Endothelial cell of umbilical vein (primary cell): ENCODE data around the gene TKT. TPM values are rescaled to one million over a fixed set of nuclear protein-coding genes. Genes with fewer than 3 reads are reported as not detected.

Source experiments
- BruUV-seq: library from RNA; stranded (reverse); fragments of 400-500 nt; replicated peaks from 2 replicates; lab custom pipeline; 2021; lab: Mats Ljungman, UMichigan
- CTCF ChIA-PET: fragments of 300-600, 350-600 bp; sonication (Branson Sonifier 250); formaldehyde crosslinking; loops from one replicate; lab custom pipeline; 2021; ENCODE audit warnings: antibody characterized with exemption, inconsistent platforms; lab: Charles Lee
- POLR2A ChIA-PET: fragments of 300-600, 350-600 bp; sonication (Branson Sonifier 250); formaldehyde crosslinking; loops from one replicate; lab custom pipeline; 2021; ENCODE audit warnings: antibody characterized with exemption, inconsistent platforms; lab: Charles Lee
- DNase-seq: peaks from one replicate; pipeline ENCODE4 v3.0.0-alpha.2; 2011; ENCODE audit warnings: low read depth, low spot score
- FAIRE-seq: peaks from 2 replicates; lab custom pipeline; 2011; peaks lifted over from hg19 to GRCh38; lab: Jason Lieb, UNC
- H2AFZ ChIP-seq: 2 replicates; pipeline ENCODE4 v1.6.0; 2012; ENCODE audit warnings: low read depth, low read length, control low read depth, inconsistent platforms
- H3K27ac ChIP-seq: 2 replicates; pipeline ENCODE4 v1.5.1; 2011; ENCODE audit warnings: low read depth, mild to moderate bottlenecking, control low read depth, low read length, moderate library complexity; ENCODE audit not compliant: insufficient read depth
- H3K27me3 ChIP-seq, 2 experiments: 2 replicates each; pipeline versions ENCODE4 v1.6.0 to v1.6.1; 2011; ENCODE audit warnings: low read length in 2 of 2, mixed read lengths in 1 of 2; ENCODE audit not compliant: control insufficient read depth in 2 of 2, insufficient read depth in 2 of 2
- H3K36me3 ChIP-seq, 2 experiments: 2 replicates in 1 of 2; 3 replicates in 1 of 2; pipeline ENCODE4 v1.5.1; 2011; ENCODE audit warnings: low read length in 2 of 2, mild to moderate bottlenecking in 1 of 2, moderate library complexity in 1 of 2; ENCODE audit not compliant: control insufficient read depth in 2 of 2, insufficient read depth in 2 of 2; ENCODE audit errors: extremely low read depth in 1 of 2
- H3K4me1 ChIP-seq: 3 replicates; pipeline ENCODE4 v1.5.1; 2011; ENCODE audit warnings: mild to moderate bottlenecking, low read length; ENCODE audit not compliant: control insufficient read depth, insufficient read depth; ENCODE audit errors: extremely low read depth
- H3K4me2 ChIP-seq: 2 replicates; pipeline ENCODE4 v1.6.1; 2011; ENCODE audit warnings: low read length, control low read depth, mixed read lengths; ENCODE audit not compliant: insufficient read depth
- H3K4me3 ChIP-seq, 3 experiments: fragments of 200-600 bp in 1 of 3; sonication (generic), shearing (Covaris generic) in 1 of 3; replicated peaks in 1 of 3; 2 replicates each; pipeline ENCODE4 v1.5.1; 2011 to 2016; ENCODE audit warnings: control low read depth in 3 of 3, low read length in 3 of 3, mild to moderate bottlenecking in 2 of 3, inconsistent platforms in 1 of 3, low read depth in 1 of 3, moderate library complexity in 1 of 3; ENCODE audit not compliant: insufficient read depth in 1 of 3
- H3K79me2 ChIP-seq: 2 replicates; pipeline ENCODE4 v1.6.0; 2012; ENCODE audit warnings: low read length, inconsistent platforms; ENCODE audit not compliant: control insufficient read depth, insufficient read depth
- H3K9ac ChIP-seq: replicated peaks from 2 replicates; pipeline ENCODE3; 2011; ENCODE audit warnings: low read length, control low read depth; ENCODE audit not compliant: insufficient read depth; ENCODE audit errors: extremely low read depth
- H3K9me1 ChIP-seq: replicated peaks from 3 replicates; pipeline ENCODE4 v1.6.0; 2011; ENCODE audit warnings: mild to moderate bottlenecking, low read length; ENCODE audit not compliant: control insufficient read depth, insufficient read depth; ENCODE audit errors: extremely low read depth
- H3K9me3 ChIP-seq: replicated peaks from 2 replicates; pipeline ENCODE4 v1.5.1; 2012; ENCODE audit warnings: low read length, inconsistent platforms; ENCODE audit not compliant: control insufficient read depth, insufficient read depth
- H4K20me1 ChIP-seq: replicated peaks from 2 replicates; pipeline ENCODE3; 2011; ENCODE audit warnings: mild to moderate bottlenecking, low read length; ENCODE audit not compliant: control insufficient read depth, insufficient read depth; ENCODE audit errors: extremely low read depth
- CTCF ChIP-seq, 2 donors: IDR thresholded peaks; 1 replicate in 1 of 2; 2 replicates in 1 of 2; pipeline ENCODE4 v1.5.1; 2011; ENCODE audit warnings: low read length in 2 of 2, mild to moderate bottlenecking in 2 of 2, moderate library complexity in 2 of 2, control low read depth in 1 of 2, inconsistent platforms in 1 of 2, low read depth in 1 of 2; ENCODE audit not compliant: insufficient read depth in 1 of 2; ENCODE audit errors: extremely low read depth in 1 of 2
- EZH2 ChIP-seq: IDR thresholded peaks from 2 replicates; pipeline ENCODE4 v1.6.1; 2012; ENCODE audit warnings: borderline replicate concordance, low read depth, mild to moderate bottlenecking, moderate library complexity, low read length, inconsistent platforms; ENCODE audit not compliant: severe bottlenecking
- FOS ChIP-seq: IDR thresholded peaks from 2 replicates; pipeline ENCODE4 v1.6.1; 2011; ENCODE audit warnings: mild to moderate bottlenecking, low read length, moderate library complexity, borderline replicate concordance; ENCODE audit not compliant: insufficient read depth
- GATA2 ChIP-seq: IDR thresholded peaks from 2 replicates; pipeline ENCODE4 v1.7.0; 2011; ENCODE audit warnings: low read depth, mild to moderate bottlenecking, moderate library complexity, mixed read lengths, low read length; ENCODE audit not compliant: insufficient read length, insufficient read depth
- JUN ChIP-seq: IDR thresholded peaks from 2 replicates; pipeline ENCODE4 v1.6.1; 2011; ENCODE audit warnings: borderline replicate concordance, low read depth; ENCODE audit not compliant: insufficient read length, insufficient read depth
- MAX ChIP-seq: IDR thresholded peaks from 2 replicates; pipeline ENCODE4 v1.6.1; 2011; ENCODE audit not compliant: insufficient read depth, insufficient read length
- MYC ChIP-seq: IDR thresholded peaks from one replicate; pipeline ENCODE4 v1.6.1; 2011; ENCODE audit warnings: mild to moderate bottlenecking, low read depth, low read length
- POLR2A ChIP-seq: IDR thresholded peaks from 2 replicates; pipeline ENCODE4 v1.6.1; 2012; ENCODE audit warnings: low read depth, mild to moderate bottlenecking, control low read depth, low read length
- POLR2AphosphoS5 ChIP-seq: IDR thresholded peaks from 2 replicates; pipeline ENCODE4 v1.6.1; 2012; ENCODE audit warnings: low read depth, mild to moderate bottlenecking, control low read depth, low read length, moderate library complexity; ENCODE audit not compliant: insufficient read depth
- dilution Hi-C: fragments of 300-500 bp; cut with MboI; formaldehyde crosslinking; loops from one replicate; pipeline ENCODE4 v1.15.0; 2019; ENCODE audit warnings: low sequenced_read_pairs; ENCODE audit not compliant: extremely low pct_ligation_motif_present
- intact Hi-C: fragments of 100-400 bp; cut with micrococcal nuclease; formaldehyde crosslinking; loops from one replicate; pipeline ENCODE4 v1.10.0; 2022
- polyA plus RNA-seq, 4 experiments: library from polyadenylated mRNA; depleted of rRNA in 3 of 4; stranded (reverse) in 3 of 4; unstranded in 1 of 4; fragments of >200 nt; gene quantifications; 2 replicates each; pipeline versions ENCODE4 v1.2.1 to v1.2.3, GENCODE V29; 2011 to 2012; ENCODE audit warnings: missing spikeins in 1 of 4
- total RNA-seq: library from RNA; stranded (reverse); gene quantifications from 2 replicates; pipeline ENCODE4 v1.2.3, GENCODE V29; 2021

TKT gene
- total and polyA plus RNA-seq, 2 donors (not counting 3 experiments of a cell fraction or from before 2014, with no cell fraction given): 287 to 586 TPM

- no peaks in the 10 kb centered on the region for H4K20me1 ChIP-seq
- peak overlapping the region; percentile 88 for H3K27ac ChIP-seq
- H3K4me3 ChIP-seq: no peak overlapping the region
- no peaks in the 10 kb centered on the region for H3K9me1 ChIP-seq
- dilution Hi-C loops (no loop called here), intact Hi-C loops (no loop called here)
- TF ChIP-seq MYC (peak; percentile 77), MAX (no peak), POLR2AphosphoS5 (peak; percentile 82), POLR2A (peak; percentile 46), CTCF (IDR thresholded peaks at IDR 0.05; ENCODE audit: extremely low read depth in 1 of 2, insufficient read depth in 1 of 2, low read depth in 1 of 2, low read length in 2 of 2) (no peak), FOS (no peak), EZH2 (no peak), JUN (peak; percentile 29), GATA2 (no peak)
- peaks cover 59% of the 10 kb centered on the region for H3K79me2 ChIP-seq
- BruUV-seq: TSS peak; percentile 80
- peaks cover 35 to 47% of the 10 kb centered on the region in 2 experiments for H3K36me3 ChIP-seq
- peak overlapping the region; percentile 23 for H3K9ac ChIP-seq
- no peak overlapping the region for H2AFZ ChIP-seq
- peaks cover 39% of the 10 kb centered on the region for H3K4me1 ChIP-seq
- no peaks in the 10 kb centered on the region for H3K9me3 ChIP-seq
- H3K4me2 ChIP-seq: no peak overlapping the region
- peak; percentile 99 for FAIRE-seq
- ChIA-PET CTCF (interaction anchor here (1.3 kb wide), 1 partner anchor 34 kb away, joined by 3 read pairs; no protein-coding TSS in a partner anchor), POLR2A (no interaction called here)
- peak; percentile 90 for DNase-seq
- H3K27me3 ChIP-seq: no peaks in the 10 kb centered on the region
Observed at GRCh38 chr3:53236112-53236841, 19.5 kb downstream of the TKT start.
